Mononuclear cell (primary cell): ENCODE results near the gene TAF4. TPM values are rescaled to one million over a fixed set of nuclear protein-coding genes. Genes with fewer than 3 reads are reported as not detected.

Experiments
- H3K27me3 ChIP-seq: 2 replicates; pipeline ENCODE4 v1.6.0; 2011; ENCODE audit warnings: low read length, control low read depth; ENCODE audit not compliant: insufficient read depth
- H3K4me1 ChIP-seq: 2 replicates; pipeline ENCODE4 v1.5.1; 2011; ENCODE audit warnings: mild to moderate bottlenecking, low read length, control low read depth; ENCODE audit not compliant: insufficient read depth
- H3K4me3 ChIP-seq: 2 replicates; pipeline ENCODE4 v1.5.1; 2011; ENCODE audit warnings: mild to moderate bottlenecking, low read length, moderate library complexity
- H3K9me3 ChIP-seq: 2 replicates; pipeline ENCODE4 v1.5.1; 2011; ENCODE audit warnings: low read depth, mild to moderate bottlenecking, control low read depth, low read length
- total RNA-seq: library from RNA; depleted of rRNA; stranded (reverse); fragments of >200 nt; gene quantifications from one replicate; pipeline ENCODE4 v1.2.3, GENCODE V29; 2012

The TAF4 gene
- total RNA-seq, 1 donor: 7.7 TPM

- H3K4me3 ChIP-seq: no peak overlapping the region
- H3K9me3 ChIP-seq: no peaks in the 10 kb centered on the region
- no peaks in the 10 kb centered on the region for H3K4me1 ChIP-seq
- no peaks in the 10 kb centered on the region for H3K27me3 ChIP-seq
Measured at GRCh38 chr20:62045529-62046285, 20.0 kb downstream of the TAF4 start.

GRCh38 chr20:62045118-62045517 is 20.6 kb downstream of the TAF4 start:
- Histone ChIP-seq H3K27me3 (no peaks in the 10 kb centered on the region), H3K4me3 (no peak overlapping the region), H3K4me1 (peaks cover 3% of the 10 kb centered on the region), H3K9me3 (no peaks in the 10 kb centered on the region)

- Histone ChIP-seq H3K4me3 (no peak overlapping the region), H3K4me1 (peaks cover 4% of the 10 kb centered on the region), H3K9me3 (no peaks in the 10 kb centered on the region), H3K27me3 (no peaks in the 10 kb centered on the region)
Measured at GRCh38 chr20:62044631-62045030, 21.1 kb downstream of the TAF4 start.

GRCh38 chr20:62043131-62043914 is 22.4 kb downstream of the TAF4 start:
- Histone ChIP-seq H3K4me1 (peaks cover 4% of the 10 kb centered on the region), H3K9me3 (no peaks in the 10 kb centered on the region), H3K27me3 (no peaks in the 10 kb centered on the region), H3K4me3 (no peak overlapping the region)

GRCh38 chr20:62042025-62042820 is 23.5 kb downstream of the TAF4 start:
- H3K27me3 ChIP-seq: no peaks in the 10 kb centered on the region
- no peak overlapping the region for H3K4me3 ChIP-seq

GRCh38 chr20:62040933-62041332 is 24.7 kb downstream of the TAF4 start:
- Histone ChIP-seq H3K4me3 (no peak overlapping the region), H3K9me3 (no peaks in the 10 kb centered on the region), H3K4me1 (peaks cover 4% of the 10 kb centered on the region), H3K27me3 (no peaks in the 10 kb centered on the region)

More at GRCh38 chr20:62042025-62042820, 23.5 kb downstream of the TAF4 start:
- Histone ChIP-seq H3K4me1 (peaks cover 4% of the 10 kb centered on the region), H3K9me3 (no peaks in the 10 kb centered on the region)

- Histone ChIP-seq H3K27me3 (no peaks in the 10 kb centered on the region), H3K4me3 (no peak overlapping the region), H3K4me1 (peaks cover 4% of the 10 kb centered on the region), H3K9me3 (no peaks in the 10 kb centered on the region)
Measured at GRCh38 chr20:62040381-62040922, 25.2 kb downstream of the TAF4 start.

GRCh38 chr20:62039738-62040137 is 25.9 kb downstream of the TAF4 start:
- Histone ChIP-seq H3K9me3 (no peaks in the 10 kb centered on the region), H3K27me3 (no peaks in the 10 kb centered on the region), H3K4me1 (peaks cover 4% of the 10 kb centered on the region), H3K4me3 (no peak overlapping the region)

- Histone ChIP-seq H3K4me3 (no peak overlapping the region), H3K9me3 (no peaks in the 10 kb centered on the region), H3K27me3 (no peaks in the 10 kb centered on the region), H3K4me1 (peaks cover 28% of the 10 kb centered on the region)
Measured at GRCh38 chr20:62032609-62033368, 32.9 kb downstream of the TAF4 start.

GRCh38 chr20:62031462-62032092 is 34.1 kb downstream of the TAF4 start:
- H3K27me3 ChIP-seq: no peaks in the 10 kb centered on the region
- no peak overlapping the region for H3K4me3 ChIP-seq
- no peaks in the 10 kb centered on the region for H3K9me3 ChIP-seq
- H3K4me1 ChIP-seq: peaks cover 28% of the 10 kb centered on the region

- H3K4me1 ChIP-seq: peaks cover 32% of the 10 kb centered on the region
- H3K27me3 ChIP-seq: no peaks in the 10 kb centered on the region
- no peak overlapping the region for H3K4me3 ChIP-seq
- no peaks in the 10 kb centered on the region for H3K9me3 ChIP-seq
Measured at GRCh38 chr20:62030834-62031434, 34.7 kb downstream of the TAF4 start.

GRCh38 chr20:62030357-62030756 is 35.3 kb downstream of the TAF4 start:
- Histone ChIP-seq H3K4me1 (peaks cover 35% of the 10 kb centered on the region), H3K27me3 (no peaks in the 10 kb centered on the region), H3K4me3 (no peak overlapping the region), H3K9me3 (no peaks in the 10 kb centered on the region)

- Histone ChIP-seq H3K27me3 (no peaks in the 10 kb centered on the region), H3K4me1 (peaks cover 35% of the 10 kb centered on the region), H3K9me3 (no peaks in the 10 kb centered on the region), H3K4me3 (no peak overlapping the region)
Measured at GRCh38 chr20:62029949-62030348, 35.7 kb downstream of the TAF4 start.
